ENCODE data around the gene MLLT3.

DNA sequence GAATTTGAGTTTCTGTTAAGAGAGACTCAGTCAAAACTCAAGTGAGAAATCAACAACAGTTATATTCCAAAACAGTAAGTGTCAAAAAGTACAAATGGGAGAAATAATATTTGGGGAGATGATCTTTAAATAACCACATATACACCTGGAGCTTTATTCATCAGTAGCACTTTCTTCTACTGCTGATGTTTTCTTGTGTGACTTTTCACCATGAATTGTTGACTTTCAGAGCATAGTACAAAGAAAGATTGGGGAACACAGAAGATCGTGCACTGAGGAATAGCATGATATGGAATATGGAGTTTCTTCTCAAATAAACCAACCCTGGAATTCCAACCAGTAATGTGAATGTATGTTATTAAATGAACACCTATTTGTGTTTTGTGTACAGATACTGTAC, 130.7 kb downstream of the MLLT3 start:
- TF ChIP-seq, protein P1, sequence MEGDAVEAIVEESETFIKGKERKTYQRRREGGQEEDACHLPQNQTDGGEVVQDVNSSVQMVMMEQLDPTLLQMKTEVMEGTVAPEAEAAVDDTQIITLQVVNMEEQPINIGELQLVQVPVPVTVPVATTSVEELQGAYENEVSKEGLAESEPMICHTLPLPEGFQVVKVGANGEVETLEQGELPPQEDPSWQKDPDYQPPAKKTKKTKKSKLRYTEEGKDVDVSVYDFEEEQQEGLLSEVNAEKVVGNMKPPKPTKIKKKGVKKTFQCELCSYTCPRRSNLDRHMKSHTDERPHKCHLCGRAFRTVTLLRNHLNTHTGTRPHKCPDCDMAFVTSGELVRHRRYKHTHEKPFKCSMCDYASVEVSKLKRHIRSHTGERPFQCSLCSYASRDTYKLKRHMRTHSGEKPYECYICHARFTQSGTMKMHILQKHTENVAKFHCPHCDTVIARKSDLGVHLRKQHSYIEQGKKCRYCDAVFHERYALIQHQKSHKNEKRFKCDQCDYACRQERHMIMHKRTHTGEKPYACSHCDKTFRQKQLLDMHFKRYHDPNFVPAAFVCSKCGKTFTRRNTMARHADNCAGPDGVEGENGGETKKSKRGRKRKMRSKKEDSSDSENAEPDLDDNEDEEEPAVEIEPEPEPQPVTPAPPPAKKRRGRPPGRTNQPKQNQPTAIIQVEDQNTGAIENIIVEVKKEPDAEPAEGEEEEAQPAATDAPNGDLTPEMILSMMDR (IDR thresholded peaks at IDR 0.05; ENCODE audit: extremely low read depth in 1 of 2, insufficient read depth in 1 of 2, low read depth in 1 of 2, low read length in 2 of 2), result no peak
- no peak for TF ChIP-seq JUN (IDR thresholded peaks at IDR 0.05; ENCODE audit: borderline replicate concordance, insufficient read depth, insufficient read length, low read depth)

Measured in endothelial cell of umbilical vein (primary cell).